Stimulated activated CD8-positive, alpha-beta memory T cell treated with anti-CD3 and anti-CD28 coated beads, Interleukin-15, amount 100 ng/mL, for 4 hours (primary cell): ENCODE data around the gene ATP5ME.
"Not testable (repeated sequence)": the region's sequence is repeated elsewhere in the genome, so short reads cannot be mapped to it uniquely, and the experiment has no call there.

Source experiments
- DNase-seq, 2 donors: peaks; one replicate each; pipeline ENCODE4 v3.0.0-alpha.2; 2020; ENCODE audit warnings: low read depth in 2 of 2

The ATP5ME gene

DNA sequence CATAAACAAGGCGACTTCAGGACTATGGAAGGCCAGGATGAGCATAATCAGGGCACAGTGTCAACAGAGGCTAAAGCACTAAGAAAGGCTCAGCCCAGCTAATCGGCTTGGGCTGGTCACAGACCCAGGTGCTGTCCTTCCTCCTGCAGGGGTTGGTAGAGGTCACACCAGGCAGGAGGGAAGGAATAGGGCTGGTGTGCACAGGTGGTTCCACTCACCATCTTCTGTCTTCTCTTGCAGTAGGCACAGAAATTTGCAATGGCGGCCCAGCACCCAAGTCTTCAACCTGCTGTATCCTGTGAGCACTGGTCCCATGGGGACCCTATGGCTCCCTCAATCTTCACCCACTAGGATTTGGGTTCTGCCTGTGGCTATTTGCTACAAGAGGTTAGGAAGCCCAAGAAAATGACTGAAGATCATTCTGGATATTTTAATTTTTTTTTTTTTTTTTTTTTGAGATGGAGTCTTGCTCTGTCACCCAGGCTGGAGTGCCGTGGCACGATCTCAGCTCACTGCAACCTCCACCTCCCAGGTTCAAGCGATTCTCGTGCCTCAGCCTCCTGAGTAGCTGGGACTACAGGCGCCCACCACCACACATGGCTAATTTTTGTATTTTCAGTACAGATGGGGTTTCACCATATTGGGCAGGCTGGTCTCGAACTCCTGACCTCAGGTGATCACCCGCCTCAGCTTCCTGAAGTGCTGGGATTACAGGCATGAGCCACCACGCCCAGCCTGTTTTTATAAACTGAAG lies 4.1 kb downstream of the ATP5ME start:
- not testable (repeated sequence) for DNase-seq

DNA sequence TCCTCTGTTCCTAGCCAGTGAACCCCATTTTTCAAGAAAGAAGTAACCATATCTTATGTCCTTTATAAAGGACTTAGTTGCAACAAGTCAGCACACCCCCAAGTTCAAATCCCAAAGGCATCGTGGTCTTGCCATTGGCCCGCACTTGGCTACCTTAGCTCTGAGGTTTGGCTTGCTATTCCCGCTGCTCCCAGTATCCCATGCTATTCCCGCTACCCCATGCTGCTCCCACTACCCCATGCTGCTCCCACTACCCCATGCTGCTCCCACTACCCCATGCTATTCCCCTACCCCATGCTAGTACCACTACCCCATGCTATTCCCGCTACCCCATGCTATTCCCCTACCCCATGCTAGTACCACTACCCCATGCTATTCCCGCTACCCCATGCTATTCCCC lies 5.9 kb downstream of the ATP5ME start:
- DNase-seq: not testable (repeated sequence)

DNA sequence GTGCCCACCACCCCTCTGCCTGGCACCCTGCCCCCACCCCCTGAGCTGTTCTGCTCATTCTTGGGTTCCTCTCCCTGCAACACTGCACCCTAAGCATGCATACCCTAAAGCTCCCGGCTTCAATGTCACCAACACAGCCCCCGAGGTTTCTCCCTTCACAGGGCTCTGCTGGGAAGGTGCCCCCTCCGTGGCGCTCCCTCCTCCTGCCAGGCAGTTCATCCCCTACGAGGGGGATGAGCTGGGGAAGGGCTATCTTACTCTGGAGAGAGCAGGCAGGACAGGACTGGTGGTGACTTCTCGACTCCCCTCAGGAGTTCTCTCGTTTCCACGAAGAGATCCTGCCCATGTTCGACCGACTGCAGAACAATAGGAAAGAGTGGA lies 6.5 kb downstream of the ATP5ME start:
- DNase-seq: no peak

DNA sequence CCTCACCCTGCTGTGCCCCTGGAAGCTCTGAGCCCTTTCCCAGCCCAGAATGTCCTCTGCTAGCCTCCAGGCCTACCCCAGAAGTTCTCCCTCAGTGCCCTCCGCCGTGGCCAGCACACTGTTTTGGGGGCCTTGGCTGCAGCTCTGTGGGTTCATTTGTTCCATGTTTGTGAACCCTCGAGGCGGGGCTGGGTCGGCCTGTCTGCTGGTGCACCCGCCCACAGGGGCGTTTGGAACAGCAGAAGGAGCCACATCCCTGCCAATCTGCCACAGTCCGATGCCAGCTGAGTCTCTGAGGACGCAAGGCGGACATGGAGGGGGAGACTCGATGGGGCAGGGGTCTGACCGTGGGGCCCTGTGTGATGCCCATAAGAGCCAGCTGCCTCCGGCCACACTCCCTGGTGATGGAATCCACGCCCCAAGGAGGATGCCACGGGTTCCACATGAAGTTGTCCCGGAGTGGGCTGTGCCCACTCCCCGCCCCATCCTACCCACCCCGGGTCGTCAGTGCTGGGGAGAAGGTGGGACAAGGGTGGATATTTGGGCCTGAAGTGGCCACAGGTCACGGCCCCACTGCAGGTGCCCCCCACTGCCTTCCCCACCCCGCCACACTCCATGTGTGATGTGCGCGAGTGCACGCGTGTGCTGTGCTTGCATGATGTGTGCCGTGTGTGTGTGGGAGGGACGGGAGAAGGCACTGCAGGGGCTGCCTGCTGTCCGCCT lies 7.1 kb downstream of the ATP5ME start:
- DNase-seq: no peak

DNA sequence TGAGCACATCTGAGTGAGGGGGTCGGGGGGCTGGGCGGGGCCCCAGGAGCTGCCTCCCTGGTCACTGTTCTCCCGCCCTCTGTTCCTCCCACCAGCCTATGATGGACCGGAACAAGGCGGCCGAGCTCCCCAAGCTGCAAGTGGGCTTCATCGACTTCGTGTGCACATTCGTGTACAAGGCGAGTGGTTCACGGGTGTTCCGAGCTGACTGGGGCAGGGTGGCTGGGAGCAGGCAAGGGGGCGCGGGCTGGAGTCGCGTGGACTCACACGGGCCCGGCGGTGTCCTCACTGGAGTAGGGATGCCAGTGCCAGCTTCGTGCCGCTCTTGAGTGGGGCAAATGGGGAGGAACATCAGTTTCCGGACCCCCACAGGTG lies 7.7 kb downstream of the ATP5ME start:
- no peak for DNase-seq

DNA sequence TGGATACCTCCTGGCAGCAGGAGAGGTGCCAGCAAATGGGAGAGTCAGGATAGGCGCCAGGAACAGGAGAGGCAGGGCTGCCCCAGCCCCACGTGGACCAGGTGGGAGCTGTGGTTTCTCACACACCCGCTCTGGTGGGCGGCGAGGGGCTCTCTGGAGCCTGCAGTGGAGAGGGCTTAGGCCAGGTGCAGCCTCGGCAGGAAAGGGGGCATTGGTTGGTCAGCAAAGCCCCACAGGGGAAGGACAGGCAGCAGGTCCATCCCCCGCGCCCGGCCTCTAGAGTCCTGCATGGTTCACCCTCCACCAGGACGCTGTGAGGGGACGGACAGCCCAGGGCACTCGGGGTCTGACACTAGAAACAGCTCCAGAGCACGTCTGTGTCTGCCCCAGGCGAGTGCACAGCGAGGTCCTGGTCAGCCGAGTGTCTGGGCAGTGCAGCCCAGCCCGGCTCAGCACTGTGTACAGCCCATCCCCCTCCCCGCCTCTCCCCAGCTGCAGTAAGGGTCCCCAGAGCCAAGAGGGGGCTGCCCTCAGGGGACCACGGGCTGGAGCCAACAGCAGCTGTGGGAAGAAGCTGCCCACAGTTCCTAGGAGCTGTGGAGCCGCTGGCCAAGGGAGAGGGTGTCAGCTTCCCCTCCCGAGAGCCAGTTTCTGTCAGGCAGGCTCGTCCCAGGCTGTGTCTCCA lies 8.2 kb downstream of the ATP5ME start:
- DNase-seq: no peak

DNA sequence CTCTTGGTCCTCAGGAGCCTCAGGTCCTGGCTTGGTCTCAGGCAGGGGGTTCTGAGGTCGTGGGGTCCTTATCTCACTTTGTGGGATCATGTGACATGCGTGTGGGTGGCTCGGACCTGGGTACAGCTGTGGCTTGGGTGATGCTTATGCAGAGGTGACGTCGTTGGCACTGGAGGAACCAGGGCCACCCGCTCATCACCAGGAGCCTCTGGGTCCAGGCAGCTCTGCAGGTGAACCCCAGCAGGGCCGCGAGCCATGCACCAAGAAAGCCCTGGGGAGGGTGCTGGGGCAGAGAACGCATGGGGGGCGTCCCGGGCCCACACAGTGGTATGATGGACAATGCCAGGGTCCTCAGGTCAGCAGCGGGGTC lies 8.7 kb downstream of the ATP5ME start:
- DNase-seq: no peak

DNA sequence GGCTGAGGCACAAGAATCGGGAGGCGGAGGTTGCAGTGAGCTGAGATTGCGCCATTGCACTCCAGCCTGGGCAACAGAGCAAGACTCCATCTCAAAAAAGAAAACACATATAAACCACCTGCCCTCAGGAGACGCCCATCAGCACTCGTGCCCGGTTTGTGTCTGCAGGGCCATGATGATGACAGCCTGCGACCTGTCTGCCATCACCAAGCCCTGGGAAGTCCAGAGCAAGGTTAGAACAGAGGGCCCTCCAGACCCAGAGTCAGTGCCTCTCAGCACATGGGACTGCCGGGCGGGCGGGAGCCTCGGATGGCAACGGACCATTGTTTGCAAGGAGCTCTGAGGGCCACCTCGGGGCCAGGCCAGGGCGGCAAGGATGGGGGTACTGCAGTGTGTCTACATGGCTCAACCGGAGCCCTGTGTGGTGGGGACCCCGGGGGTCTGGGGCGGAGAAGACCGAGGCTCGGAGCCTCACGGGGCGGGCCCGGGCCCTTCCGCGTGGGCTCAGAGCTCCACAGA lies 9.3 kb downstream of the ATP5ME start:
- DNase-seq: no peak

DNA sequence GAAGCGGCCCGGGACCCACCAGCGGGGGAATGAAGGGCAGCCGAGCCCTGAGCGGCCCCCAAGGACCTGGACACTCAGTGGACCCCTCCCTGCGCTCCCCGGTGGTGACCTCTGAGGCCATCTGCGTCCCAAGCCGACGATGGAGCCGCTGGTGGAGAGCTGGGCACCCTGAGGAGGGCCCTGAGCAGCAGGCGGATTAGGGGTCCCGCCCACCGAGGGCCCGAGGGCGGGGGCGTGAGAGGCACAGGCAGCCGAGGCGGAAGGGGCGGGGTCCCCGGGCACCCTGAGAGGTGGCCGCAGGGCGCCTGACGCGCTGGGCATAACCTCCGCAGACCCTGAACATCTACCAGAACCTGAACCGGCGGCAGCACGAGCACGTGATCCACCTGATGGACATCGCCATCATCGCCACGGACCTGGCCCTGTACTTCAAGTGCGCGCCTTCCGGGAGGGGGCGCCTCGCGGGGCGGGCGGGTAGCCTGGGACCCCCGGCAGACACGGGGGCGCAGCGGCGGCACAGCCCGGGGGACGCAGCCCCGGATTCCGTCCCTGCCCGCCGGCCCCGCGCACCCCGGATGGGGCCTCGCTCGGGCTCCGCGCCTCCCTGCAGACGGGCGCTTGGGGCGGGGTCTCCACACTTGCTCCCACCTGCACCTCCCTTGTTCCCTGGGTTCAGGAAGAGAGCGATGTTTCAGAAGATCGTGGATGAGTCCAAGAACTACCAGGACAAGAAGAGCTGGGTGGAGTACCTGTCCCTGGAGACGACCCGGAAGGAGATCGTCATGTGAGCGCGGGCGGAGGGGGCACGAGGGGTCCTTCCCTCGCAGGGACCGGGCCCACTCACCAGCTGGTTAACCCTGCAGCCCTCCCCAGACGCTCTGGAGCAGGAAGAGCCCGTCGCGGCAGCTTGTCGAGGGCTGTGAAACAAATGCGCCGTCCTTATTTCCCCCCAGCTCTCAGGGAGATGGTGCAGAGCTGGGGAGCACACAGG lies 10.3 kb downstream of the ATP5ME start:
- DNase-seq: peak; percentile 60 to 67

DNA sequence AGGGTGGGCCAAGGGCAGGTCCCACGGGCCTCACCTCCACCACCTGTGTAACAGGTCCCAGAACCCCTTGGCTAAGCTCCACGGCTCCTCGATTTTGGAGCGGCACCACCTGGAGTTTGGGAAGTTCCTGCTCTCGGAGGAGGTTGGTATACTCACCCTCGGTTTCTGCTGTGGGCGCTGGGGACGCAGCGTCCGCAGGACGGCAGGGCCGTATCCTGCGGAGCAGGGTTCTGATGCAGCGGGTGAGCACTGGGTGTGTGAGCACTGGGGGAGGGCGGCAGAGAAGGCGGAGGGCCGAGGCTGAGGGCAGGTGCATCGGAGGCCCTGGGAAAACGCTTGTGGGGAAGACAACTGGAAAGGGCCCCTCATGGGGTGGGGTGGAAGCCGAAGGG lies 11.0 kb downstream of the ATP5ME start:
- DNase-seq: no peak

DNA sequence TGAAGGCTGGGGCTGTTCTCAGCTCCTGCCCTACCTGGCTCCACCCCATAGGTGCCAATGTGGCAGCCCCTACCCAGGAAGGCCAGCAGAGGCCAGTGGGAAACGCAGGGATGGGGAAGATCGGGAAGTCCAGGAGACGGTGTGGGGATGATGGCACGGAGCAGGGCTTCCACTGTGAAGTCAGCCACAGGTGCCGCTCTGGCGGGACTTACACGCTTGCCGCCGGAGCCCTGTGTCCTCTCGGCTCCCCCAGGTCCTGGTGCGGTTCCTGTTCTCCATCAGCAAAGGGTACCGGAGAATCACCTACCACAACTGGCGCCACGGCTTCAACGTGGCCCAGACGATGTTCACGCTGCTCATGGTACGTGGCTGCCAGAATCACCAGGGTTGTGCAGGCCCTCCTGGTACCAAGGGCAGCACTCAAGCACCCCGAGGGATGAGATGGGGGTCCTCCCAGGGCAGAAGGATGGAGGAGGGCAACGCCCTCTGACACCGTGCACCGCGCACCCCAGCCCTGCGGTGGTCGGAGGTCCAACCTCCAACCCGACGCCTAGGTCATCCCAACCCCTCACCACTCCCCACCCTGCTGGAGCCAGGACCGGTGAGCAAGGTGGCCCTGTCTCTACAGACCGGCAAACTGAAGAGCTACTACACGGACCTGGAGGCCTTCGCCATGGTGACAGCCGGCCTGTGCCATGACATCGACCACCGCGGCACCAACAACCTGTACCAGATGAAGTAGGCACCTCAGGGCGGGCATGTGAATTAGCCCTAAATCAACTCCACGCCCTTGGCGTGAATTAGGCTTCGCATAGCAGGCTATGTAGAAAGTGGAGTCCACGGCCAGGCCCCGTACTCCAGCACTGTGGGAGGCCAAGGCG lies 12.0 kb downstream of the ATP5ME start:
- DNase-seq: no peak

DNA sequence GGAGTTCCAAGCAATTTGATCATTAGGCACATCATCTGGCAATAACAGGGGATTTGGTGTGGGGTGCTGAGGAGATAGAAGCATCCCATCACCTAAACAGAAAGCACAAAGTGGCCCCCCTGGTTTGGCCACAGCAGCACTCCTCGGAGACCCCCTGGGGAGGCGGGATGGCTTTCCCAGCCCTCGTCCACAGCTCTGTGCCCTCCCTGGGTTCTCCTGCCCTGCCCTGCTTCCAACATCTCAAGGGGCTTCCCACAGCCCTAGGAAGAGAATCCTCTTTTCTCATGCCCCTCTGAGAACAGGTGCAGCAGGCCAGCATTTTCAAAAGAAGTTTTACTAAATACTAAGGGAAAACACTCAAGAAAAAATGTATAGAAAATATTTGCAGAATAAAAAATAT lies 12.8 kb downstream of the ATP5ME start:
- DNase-seq: no peak

DNA sequence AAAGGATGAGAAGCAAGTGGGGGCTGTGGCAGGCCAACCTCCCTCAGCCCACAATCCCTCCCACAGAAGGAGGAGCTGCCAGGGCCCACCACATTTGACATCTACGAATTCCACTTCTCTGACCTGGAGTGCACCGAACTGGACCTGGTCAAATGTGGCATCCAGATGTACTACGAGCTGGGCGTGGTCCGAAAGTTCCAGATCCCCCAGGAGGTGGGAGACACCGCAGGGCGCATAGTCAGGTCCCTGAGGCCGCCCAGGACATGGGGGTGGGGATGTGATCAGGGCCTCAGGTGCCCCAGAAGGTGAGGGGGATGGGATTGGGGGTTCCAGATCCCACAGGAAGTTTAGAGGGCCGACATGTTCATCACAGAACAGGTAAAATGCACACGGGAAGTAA lies 13.7 kb downstream of the ATP5ME start:
- no peak for DNase-seq

DNA sequence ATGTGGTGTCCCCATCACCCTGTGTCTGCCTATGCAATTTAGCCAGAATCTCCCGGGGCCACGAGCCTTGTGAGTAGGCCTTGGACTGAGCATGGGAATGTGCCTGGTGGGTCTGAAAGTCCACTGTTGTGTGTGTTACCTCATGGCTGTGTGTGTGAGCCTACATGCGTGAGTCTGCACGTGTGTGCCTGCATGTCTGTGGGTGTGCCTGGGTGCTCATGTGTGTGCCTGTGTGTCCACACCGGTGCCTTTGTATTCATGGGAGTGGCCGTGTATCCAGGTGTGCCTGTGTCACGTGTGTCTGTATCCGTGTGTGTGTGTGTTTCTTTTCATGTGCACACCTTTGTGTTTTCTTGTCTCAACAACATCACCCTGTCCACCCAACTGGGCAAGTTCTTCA lies 14.2 kb downstream of the ATP5ME start:
- no peak for DNase-seq

DNA sequence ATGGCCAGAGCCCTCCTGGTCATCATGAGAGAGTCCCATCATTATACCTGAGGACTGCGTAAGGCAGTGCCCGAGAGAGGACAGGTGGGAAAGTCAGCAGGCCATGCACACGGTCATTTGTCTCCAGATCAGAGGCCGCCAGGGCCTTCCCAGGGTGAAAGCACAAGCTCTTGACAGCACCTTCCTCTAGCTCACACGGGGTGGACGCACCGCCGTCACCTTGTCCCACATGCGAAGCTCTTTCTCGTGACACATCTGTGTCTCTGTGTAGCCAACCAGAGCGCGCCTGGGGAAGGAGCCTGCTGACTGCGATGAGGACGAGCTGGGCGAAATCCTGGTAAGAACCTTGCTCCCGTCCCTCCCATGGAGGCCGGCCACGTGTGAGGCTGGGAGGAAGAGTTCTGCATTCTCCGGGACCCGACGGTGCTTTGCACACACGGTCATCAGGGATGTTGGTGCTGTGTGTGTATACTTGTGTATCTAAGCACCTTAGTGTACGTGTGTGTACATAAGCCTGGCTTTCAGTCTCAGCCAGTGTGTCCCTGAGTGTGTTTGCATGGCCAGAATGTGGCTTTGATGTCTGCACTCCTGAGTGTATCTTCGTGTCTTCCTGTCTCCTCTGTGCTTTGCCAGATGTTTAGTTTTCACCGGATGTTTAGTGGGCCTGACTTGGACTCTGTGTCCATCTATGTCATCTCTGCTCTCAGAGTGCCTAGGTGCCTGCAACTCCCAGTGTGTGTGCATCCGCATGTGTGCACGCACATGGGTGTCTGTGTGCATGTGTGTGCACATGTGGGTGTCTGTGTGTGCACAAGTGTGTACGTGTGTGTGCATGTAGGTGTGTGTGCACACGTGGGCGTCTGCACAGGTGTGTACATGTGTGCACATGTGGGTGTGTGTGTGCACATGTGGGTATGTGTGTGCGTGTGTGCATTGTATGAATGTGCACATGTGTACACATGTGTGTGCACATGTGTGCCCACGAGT lies 15.1 kb downstream of the ATP5ME start:
- no peak for DNase-seq

DNA sequence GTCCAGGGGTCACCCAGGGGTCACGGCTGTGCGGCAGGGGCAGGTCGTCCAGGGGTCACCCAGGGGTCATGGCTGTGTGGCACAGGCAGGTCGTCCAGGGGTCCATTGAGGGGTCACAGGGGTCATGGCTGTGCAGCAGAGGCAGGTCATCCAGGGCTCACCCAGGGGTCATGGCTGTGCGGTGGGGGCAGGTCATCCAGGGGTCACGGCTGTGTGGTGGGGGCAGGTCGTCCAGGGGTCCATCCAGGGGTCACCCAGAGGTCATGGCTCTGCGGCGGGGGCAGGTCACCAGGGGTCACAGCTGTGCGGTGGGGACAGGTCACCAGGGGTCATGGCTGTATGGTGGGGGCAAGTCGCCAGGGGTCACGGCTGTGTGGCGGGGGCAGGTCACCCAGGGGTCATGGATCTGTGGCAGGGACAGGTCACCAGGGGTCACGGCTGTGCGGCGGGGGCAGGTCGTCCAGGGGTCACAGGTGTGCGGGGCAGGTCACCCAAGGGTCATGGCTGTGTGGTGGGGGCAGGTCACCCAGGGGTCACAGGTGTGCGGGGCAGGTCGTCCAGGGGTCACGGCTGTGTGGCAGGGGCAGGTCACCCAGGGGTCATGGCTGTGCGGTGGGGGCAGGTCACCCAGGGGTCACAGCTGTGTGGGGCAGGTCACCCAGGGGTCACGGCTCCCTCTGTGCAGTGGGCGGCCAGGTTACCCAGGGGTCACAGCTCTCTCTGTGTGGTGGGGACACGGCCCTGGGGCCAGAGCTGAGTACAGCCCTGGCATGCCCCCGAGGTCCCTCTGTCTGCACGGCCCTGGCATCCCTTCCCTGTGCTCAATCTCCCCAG lies 16.0 kb downstream of the ATP5ME start:
- DNase-seq: no peak

DNA sequence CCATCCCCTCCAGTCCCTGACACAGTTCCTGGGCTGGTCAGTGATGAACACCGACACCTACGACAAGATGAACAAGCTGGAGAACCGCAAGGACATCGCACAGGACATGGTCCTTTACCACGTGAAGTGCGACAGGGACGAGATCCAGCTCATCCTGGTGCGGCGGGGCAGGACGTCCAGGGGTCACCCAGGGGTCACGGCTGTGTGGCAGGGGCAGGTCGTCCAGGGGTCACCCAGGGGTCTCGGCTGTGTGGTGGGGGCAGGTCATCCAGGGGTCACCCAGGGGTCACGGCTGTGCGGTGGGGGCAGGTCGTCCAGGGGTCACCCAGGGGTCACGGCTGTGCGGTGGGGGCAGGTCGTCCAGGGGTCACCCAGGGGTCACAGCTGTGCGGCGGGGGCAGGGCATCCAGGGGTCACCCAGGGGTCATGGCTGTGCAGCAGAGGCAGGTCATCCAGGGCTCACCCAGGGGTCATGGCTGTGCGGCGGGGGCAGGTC lies 16.7 kb downstream of the ATP5ME start:
- no peak for DNase-seq
